Measurements from ENCODE around the gene CETP.

GRCh38 chr16:56965149-56966092 lies 3.7 kb downstream of the CETP start:
- TF ChIP-seq AKNA (CRISPR knock-in tag; IDR thresholded peaks at IDR 0.05; ENCODE audit: borderline replicate concordance) = no peak
- no peak for TF ChIP-seq U2AF2 (IDR thresholded peaks at IDR 0.05; ENCODE audit: low read depth, low read length)
